Raji (cell line): ENCODE measurements around the gene HTRA1.

Experiments used
- POLR2A ChIP-seq: IDR thresholded peaks from 2 replicates; pipeline ENCODE4 v1.6.1; 2011; ENCODE audit warnings: low read depth, low read length, control low read depth; ENCODE audit not compliant: insufficient read depth

The HTRA1 gene

DNA sequence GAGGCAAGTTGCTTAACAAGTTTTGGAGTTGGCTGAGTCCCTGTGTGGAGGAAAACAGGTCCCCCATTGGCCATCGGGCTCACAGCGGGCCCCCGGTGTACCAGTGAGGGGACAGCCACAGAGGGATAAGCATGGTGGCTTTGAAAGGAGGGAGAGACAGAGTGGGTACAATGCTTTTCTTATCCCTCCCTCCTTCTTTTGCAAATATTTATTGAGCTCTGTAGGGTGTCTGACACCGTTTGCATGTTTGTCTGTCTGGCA lies 2.8 kb downstream of the HTRA1 start:
- no peak for TF ChIP-seq POLR2A

DNA sequence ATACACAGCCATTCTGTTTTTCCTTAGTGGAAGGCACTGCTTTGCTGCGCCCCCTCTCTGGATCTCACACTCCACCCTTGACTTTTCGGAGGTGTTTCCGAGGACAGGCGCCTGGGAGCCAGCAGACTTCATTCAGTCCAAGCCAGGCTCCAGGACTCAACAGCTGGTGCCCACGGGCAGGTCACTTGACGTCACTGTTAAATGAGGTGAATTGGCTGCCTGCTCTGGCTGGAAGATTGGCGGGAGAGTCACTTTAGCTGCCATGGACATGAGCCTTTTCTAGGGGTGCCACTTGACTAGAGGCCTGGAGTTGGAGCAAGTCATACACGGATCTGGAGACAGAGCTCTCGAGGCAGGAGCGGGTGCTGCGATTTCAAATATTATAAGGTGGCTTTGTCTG lies 3.2 kb downstream of the HTRA1 start:
- TF ChIP-seq POLR2A, result no peak

DNA sequence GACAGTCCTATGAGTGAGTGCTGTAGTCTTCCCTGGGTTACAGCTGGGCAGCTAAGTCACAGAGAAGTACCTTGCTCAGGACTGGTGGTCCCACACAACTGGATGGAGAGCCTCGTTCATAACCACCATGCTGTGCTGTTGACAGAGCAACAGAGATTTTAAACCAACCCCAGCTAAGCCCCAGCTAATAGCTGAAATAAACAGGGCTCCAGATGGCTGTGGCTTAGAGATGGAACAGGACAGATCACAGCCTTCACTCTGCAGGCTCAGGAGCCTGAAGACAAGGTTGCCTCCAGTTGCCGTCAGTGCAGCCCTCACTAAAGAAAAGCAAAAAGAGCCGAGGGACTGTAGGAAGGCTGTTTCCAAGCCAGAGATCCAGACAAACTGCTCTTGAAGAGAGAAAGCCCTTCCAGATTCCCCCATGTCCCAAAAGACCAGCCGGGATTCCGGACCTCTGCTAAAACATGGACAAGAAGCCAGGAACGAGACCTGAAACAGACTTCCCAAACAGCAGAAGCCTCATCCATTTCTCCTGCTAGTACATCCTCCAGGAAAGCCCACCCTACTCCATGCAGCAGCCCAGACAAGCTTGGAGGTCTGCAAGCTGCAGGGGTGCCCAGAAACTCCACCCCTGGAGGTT lies 4.2 kb downstream of the HTRA1 start:
- no peak for TF ChIP-seq POLR2A

DNA sequence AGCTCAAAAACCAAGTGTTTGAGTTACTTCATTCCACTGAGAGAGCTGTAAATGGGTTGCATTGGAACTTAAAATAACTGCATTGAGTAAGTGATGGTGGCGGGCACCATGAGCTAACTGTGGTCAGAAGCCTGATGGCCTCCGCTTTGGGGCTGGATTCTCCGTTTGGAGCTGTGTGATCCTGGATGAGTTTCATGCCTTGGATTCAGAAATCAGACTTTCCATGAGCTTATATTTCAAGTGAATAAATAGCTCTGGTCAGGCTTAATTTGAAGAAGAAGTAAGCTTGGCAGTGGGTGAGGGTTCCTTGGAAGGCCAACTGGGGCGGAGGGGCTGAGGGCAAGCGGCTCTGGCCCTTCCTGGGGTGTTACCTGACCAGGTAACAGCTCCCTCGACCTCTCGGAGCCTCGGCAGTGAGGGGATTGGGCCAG lies 5.6 kb downstream of the HTRA1 start:
- TF ChIP-seq POLR2A, result no peak

DNA sequence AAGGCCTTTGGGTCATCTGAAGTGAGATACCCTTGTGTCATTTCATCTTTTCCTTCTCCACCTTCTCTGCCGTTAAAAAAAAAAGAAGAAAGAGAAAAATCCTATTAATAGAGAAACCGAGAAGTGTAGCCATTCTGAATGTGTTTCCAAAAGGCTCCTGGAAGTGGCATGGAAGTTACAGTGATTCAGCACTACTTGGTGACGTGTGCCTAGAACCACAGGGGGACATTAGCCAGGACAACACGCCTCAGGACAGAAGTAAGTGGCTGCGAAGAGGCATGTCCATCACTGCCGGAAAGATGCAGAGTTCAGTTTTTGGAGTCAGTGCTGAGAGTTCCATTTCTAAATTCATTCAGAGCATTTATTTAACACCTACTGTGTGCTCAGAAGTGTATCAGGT lies 6.3 kb downstream of the HTRA1 start:
- TF ChIP-seq POLR2A, result no peak

DNA sequence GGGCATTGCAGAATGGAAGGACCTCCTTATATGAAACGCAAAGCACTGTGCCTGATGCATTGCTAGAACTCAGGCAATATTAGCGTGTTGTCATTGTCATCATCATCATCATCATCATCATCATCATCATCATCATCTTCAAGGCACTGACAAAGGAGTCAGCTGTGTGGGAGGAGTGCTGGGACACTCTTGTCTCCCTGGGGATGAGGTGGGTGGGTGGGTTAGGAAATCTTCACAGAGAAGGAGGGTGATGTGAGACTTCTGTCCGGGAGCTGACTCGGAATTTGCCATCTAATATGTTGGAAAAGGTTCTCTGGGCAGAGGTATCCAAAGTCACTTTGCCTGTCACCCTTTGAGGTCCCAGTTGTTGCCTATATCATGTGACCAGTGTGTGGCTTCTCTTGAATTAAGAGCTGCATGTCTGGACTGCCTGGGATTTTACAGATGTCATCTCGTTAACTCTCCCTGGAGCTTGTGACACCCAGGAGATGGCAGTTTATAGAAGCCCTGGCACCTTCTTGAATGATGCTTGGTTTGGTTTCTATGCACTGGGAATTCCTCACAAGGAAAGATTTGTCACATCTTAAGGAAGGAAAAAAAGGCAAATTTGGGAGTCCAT lies 7.1 kb downstream of the HTRA1 start:
- TF ChIP-seq POLR2A, result no peak

DNA sequence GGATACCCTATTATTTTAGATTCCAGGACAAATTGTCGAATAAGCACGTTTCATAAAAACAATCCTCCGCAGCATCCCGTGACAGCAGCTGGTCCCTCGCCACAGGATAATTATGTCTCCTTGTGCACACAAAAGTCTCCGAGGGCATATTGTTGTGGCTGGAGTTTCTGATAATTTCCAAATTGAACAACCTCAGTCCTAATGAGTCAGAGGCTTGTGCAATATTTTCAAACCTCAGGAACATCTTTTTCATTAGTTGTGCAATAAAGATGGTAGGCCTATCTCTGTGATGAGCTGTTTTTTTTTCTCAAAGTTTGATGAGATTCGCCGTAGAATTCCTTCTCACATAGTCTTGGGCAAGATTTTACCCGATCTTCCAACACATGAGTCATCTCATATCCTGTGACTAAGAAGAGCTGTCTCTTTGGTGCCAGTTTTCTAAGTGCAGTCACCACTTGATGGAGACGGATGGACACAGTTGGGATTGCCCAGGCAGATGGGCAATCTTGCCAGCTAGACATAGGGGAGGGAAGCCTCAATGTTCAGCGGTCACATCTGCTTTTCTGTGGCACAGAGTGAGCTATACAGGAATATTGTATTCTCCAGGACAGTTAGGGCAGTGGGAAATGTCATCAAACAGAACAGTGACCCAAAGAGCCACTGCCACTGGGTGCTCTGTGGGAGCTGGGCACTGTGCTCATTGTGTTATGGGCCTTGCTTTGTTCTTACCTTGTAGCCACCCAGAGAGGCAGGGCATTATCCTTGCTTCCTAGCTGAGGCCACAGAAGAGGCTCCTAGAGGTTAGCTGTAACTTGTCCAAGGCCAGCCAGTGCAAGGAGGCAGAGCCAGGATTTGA lies 7.8 kb downstream of the HTRA1 start:
- no peak for TF ChIP-seq POLR2A

DNA sequence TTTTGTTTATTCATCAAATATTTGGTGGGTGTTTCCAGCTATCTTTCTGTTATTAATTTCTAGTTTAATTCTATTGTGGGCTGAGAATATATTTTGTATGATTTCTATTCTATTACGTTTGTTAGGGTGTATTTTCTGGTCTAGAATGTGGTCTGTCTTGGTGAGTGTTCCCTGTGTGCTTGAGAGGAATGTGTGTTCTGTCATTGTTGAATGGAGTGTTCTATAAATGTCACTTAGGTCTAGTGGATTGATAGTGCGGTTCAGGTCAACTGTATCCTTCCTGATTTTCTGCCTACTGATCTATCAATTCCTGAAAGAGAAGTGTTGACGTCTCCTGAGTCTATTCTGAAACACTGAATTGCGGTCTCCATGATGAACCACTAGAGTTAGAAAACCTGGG lies 8.5 kb downstream of the HTRA1 start:
- TF ChIP-seq POLR2A, result no peak

DNA sequence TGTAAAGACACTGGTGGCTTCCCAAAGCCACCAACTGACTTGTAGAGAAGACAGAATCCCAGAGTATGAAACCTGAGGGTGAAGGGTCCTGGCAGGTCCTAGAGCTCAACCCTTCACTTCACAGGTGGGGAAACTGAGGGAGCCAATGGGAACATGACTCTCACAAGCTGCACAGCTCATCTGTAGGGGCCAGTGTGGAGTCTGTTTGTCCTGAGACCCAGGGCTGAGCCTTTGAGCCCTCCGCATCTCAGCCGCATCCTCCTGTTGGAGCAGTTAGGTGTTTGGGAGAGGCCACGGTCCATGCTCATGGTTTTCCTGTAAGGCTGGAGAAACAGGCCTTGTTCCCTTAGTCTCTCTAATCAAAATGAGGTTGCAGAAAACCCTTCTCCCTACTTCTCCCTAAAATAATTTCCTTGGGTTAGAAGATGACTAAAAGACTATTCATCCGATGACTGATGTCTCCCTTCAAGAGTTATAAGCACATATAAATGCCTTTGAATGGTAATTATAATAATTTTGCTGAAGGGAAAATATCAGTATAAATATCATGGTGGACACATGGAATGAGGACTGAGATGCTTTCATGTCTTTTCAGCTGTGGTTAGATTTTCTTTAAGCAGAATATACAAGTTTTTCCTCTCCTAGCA lies 10.3 kb downstream of the HTRA1 start:
- TF ChIP-seq POLR2A, result no peak

DNA sequence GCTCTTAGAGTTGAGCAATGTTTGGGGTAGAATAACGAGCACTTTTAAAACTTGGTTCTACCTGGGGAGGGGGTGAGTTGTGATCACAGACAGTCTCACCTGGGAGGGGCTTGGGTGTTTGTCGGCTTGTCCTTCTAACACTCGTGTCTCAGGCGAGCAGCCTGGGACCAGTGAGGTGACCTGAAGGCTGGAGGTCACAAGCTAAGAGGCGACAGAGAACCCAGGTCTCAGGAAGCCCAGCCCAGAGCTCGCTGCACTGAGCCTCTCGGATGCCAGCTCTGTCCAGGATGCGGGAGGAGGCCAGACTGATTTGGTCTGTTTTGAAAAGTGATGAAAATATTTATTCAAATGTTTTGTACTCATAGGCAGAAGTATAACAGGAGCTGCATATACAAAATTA lies 11.8 kb downstream of the HTRA1 start:
- no peak for TF ChIP-seq POLR2A

DNA sequence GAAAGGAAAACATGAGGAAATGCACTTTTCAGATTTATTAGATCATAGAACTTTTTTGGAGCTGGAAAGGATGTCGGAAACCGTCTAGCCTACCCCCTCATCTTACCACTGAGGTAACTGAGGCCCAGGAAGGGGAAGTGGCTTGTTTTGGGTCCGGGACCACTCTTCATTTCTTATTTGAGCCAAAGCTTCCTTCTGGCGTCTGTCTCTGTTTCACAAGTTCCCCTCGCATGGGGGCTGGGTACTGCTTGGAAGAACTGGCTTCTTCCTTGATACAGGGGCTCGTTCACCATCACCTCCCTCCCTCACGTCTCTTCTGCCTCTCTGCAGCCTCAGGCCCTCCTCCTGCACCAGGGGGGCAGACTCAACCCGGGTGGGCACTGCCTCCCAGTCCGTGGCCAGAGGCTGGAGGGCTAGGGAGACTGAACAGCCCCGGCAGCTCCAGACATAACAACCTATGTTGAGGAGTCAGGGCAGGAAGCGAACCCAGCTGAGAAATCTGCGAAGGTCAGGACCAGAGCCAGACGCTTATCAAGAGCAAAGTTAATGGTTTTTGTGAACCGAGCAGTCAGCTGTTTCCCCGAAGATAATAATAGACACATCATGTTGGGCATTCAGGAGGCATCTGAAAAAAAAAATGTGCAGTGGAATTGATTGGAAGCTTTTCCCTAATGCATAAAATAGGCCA lies 12.9 kb downstream of the HTRA1 start:
- TF ChIP-seq POLR2A, result no peak

DNA sequence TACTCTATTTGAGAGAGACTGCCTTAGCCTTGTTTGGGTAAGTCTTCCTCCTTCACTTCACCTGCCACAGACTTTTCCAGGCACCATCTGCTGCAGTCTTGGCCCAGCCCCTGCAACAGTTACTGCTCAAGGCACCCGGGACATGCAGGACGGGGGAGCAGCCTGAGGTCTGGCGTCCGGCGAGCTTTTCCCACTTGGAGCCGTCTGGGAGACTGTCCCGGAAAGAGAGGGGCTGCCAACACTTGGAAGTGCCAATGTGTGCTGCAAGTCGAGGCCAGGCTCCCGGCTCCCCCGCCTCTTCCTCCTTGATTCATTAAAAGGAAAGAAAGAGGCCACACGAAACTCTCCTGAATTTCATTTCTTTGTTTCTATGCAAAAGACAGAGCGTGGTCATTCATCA lies 13.7 kb downstream of the HTRA1 start:
- no peak for TF ChIP-seq POLR2A

DNA sequence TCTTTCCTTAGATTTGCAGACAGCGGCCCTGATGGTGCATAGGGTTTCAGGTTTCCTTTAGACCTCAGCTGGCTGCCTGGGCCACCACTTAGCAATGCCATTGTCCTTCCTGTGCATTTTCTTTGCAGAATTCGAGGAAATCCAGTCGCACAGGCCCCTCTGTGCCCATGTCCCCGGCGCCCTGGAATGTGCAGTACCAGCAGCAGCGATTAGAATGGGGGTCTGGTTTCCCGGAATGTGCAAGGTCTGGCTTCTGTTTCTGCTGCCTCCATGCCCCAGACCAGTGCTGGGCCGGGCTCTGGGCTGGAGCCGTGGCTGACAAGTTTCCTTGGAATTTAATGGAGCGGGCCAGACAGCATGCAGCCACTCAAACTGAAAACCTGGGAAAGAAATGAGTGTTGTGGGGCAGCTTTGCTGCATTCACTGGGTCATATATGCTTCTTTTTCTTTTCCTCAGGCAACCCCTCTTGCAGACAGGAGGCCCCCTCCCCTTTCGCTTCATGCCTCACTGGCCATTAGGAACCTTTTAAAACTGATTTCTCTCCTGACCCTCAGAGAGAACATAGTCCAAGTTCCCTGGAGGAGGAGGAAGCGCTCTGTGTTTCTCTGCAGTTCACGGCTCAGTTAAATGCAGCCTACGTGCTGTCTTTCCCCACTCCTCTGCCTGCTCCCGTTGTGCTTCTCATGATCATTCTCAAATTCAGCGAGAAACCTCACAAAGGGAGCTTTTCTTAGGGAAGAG lies 14.4 kb downstream of the HTRA1 start:
- no peak for TF ChIP-seq POLR2A

DNA sequence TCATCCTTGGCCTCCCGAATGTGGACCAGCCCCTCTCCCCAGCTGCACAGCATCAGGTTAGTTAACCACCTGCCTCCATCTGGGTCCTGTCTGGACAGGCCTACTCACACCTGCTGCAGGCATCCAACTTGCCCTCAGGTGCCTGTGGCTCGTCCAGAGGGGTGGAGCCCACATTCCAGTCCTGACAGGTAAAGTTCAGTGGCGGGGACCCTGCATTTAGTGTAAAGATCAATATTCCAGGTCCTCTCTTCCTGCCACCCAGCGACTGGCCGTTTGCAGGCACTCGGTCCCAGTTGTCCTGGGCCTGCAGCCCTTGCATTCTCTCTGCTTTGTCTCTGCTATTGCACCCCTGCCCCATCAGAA lies 15.0 kb downstream of the HTRA1 start:
- no peak for TF ChIP-seq POLR2A

DNA sequence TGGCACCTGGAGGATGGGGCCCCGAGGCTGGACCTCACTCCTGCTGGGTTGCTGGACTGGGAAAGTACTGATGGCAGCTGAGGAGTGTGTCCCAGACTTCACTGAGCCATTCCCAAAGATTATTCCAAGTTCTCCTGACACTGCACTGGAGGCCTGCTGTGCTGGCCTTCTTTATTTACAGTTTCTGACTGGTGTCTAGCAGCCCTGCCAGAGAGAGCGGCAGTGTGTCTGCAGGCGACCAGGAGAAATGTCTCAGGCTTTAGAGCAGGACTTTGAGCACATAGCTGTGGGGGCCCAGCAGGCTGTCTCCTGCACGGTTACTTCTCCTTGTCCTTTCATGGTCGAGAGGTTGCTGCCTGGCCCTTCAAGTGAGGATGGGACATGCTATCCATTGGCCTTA lies 16.1 kb downstream of the HTRA1 start:
- no peak for TF ChIP-seq POLR2A
